Measurements from ENCODE around the gene SCCPDH. TPM values are rescaled to one million over a fixed set of nuclear protein-coding genes. Genes with fewer than 3 reads are reported as not detected.

Gene SCCPDH
- total and polyA plus RNA-seq, 9 of the 15 experiments (the other 6 are each of a cell fraction or from before 2014, with no cell fraction given): 7.0 to 61.9 (median 38.3) TPM

DNA sequence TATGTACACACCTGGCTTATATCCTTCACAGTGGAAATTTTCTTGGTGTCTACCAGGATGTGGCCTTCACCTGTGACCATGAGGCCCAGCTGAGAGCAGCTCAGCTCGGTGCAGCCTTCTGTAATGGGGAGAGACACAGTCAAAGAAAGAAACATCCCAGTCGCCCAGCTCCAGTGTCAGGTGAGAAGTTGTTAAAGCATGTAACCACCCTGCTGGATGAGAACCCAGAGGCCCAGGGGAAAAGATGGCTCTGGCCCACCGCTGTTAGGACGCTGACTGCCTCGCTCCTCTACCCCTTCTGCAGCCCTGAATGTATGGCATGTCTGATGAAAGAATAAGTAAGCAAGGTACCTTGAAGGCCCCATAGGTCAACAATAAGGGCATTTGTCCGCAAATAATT, 52.7 kb downstream of the SCCPDH start (continued):
- TF ChIP-seq, protein P1, sequence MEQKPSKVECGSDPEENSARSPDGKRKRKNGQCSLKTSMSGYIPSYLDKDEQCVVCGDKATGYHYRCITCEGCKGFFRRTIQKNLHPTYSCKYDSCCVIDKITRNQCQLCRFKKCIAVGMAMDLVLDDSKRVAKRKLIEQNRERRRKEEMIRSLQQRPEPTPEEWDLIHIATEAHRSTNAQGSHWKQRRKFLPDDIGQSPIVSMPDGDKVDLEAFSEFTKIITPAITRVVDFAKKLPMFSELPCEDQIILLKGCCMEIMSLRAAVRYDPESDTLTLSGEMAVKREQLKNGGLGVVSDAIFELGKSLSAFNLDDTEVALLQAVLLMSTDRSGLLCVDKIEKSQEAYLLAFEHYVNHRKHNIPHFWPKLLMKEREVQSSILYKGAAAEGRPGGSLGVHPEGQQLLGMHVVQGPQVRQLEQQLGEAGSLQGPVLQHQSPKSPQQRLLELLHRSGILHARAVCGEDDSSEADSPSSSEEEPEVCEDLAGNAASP (IDR thresholded peaks at IDR 0.05): no peak
- TF ChIP-seq WHSC1 (IDR thresholded peaks at IDR 0.05; ENCODE audit: low read length) (no peak), NEUROD1 (IDR thresholded peaks at IDR 0.05; ENCODE audit: borderline replicate concordance, low read depth, low read length, partially characterized antibody) (no peak), ARHGAP35 (IDR thresholded peaks at IDR 0.05; ENCODE audit: partially characterized antibody) (no peak)

DNA sequence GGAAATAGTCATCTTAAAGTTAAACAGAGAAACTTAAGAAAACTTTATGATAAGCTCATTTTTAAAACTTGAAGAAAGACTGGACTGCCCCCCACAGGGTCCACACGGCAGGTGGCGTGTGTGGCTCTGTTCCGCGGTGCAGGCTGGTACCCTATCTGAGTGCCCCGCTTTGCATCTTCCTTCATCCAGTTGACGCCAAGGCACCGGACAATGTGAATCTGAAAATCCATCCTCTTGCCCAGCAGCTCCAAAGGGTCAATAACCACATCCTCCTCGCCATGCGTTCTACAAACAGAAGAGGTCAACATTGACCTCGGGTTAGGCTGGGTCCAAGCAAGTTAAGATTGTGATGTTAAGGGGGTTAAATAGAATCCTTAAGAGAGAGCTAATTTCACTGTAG, 54.5 kb downstream of the SCCPDH start:
- FAIRE-seq (no peak), ATAC-seq (no peak), DNase-seq (ENCODE audit: extremely low read depth in 1 of 4, low spot score in 3 of 4) (no peak)
- Histone ChIP-seq H3K4me1 (replicated peaks in 1 of 2; ENCODE audit: control insufficient read depth in 2 of 2, insufficient read depth in 2 of 2, low read length in 2 of 2) (peaks cover 7 to 13% of the 10 kb centered on the region in 2 experiments; a peak in 4 of 5 replicates), H3K36me3 (ENCODE audit: control insufficient read depth, insufficient read depth, low read length) (peaks cover 9% of the 10 kb centered on the region; the same call in 1 of the 3 replicates), H3K4me2 (ENCODE audit: insufficient read depth, low read length) (no peak overlapping the region), H3K4me3 (no peak overlapping the region), H3K27ac (ENCODE audit: extremely low read depth, low read depth, low read length) (no peak overlapping the region), H3K9me1 (ENCODE audit: control insufficient read depth, insufficient read depth, low read length) (no peaks in the 10 kb centered on the region), H3K79me2 (ENCODE audit: control insufficient read depth, insufficient read depth, low read length) (no peaks in the 10 kb centered on the region), H3K9ac (ENCODE audit: insufficient read depth in 1 of 2, low read depth in 2 of 2, low read length in 2 of 2) (no peak overlapping the region), H4K20me1 (replicated peaks; ENCODE audit: control insufficient read depth, insufficient read depth, low read length) (no peaks in the 10 kb centered on the region), H2AFZ (ENCODE audit: low read depth, low read length) (no peak overlapping the region), H3K27me3 (ENCODE audit: control insufficient read depth in 2 of 2, insufficient read depth in 2 of 2, low read length in 2 of 2) (no peaks in the 10 kb centered on the region), H3K9me3 (replicated peaks; ENCODE audit: control insufficient read depth, insufficient read depth, low read depth, low read length) (no peaks in the 10 kb centered on the region; the same call in none of the 2 replicates)
- in situ Hi-C loops (cut with MboI): no loop called here
- ChIA-PET POLR2A (interaction anchor here (0.9 kb wide), 1 partner anchor 54 kb away, joined by 3 read pairs; no protein-coding TSS in a partner anchor), CTCF (ENCODE audit: low intra/inter-chr PET ratio) (no interaction called here)
- TF ChIP-seq ARNT (IDR thresholded peaks at IDR 0.05): no peak
- no peak for TF ChIP-seq CBX1 (IDR thresholded peaks at IDR 0.05; ENCODE audit: low read depth)
- TF ChIP-seq, protein P2, sequence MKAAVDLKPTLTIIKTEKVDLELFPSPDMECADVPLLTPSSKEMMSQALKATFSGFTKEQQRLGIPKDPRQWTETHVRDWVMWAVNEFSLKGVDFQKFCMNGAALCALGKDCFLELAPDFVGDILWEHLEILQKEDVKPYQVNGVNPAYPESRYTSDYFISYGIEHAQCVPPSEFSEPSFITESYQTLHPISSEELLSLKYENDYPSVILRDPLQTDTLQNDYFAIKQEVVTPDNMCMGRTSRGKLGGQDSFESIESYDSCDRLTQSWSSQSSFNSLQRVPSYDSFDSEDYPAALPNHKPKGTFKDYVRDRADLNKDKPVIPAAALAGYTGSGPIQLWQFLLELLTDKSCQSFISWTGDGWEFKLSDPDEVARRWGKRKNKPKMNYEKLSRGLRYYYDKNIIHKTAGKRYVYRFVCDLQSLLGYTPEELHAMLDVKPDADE (conservative IDR thresholded peaks at IDR 0.05; ENCODE audit: control insufficient read depth, low read depth, low read length): no peak
- TF ChIP-seq, protein P3, sequence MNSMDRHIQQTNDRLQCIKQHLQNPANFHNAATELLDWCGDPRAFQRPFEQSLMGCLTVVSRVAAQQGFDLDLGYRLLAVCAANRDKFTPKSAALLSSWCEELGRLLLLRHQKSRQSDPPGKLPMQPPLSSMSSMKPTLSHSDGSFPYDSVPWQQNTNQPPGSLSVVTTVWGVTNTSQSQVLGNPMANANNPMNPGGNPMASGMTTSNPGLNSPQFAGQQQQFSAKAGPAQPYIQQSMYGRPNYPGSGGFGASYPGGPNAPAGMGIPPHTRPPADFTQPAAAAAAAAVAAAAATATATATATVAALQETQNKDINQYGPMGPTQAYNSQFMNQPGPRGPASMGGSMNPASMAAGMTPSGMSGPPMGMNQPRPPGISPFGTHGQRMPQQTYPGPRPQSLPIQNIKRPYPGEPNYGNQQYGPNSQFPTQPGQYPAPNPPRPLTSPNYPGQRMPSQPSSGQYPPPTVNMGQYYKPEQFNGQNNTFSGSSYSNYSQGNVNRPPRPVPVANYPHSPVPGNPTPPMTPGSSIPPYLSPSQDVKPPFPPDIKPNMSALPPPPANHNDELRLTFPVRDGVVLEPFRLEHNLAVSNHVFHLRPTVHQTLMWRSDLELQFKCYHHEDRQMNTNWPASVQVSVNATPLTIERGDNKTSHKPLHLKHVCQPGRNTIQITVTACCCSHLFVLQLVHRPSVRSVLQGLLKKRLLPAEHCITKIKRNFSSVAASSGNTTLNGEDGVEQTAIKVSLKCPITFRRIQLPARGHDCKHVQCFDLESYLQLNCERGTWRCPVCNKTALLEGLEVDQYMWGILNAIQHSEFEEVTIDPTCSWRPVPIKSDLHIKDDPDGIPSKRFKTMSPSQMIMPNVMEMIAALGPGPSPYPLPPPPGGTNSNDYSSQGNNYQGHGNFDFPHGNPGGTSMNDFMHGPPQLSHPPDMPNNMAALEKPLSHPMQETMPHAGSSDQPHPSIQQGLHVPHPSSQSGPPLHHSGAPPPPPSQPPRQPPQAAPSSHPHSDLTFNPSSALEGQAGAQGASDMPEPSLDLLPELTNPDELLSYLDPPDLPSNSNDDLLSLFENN (IDR thresholded peaks at IDR 0.05; ENCODE audit: low read depth in 2 of 2, low read length in 2 of 2): no peak
- no peak for TF ChIP-seq U2AF1 (optimal IDR thresholded peaks at IDR 0.05; ENCODE audit: low read depth, low read length)
- 80% methylated on average over 10 of the region's 10 CpGs for WGBS (ENCODE audit: insufficient coverage, low coverage, missing lambda C conversion rate)
- intact Hi-C loops (cut with micrococcal nuclease): no loop called here
- BruUV-seq (replicated peaks): no TSS peak
